Ovary (tissue), 3 donors: ENCODE data around the gene STK24.

Experiments
- CTCF ChIP-seq, 3 donors: fragments of 450-650 bp in 2 of 3; fragments of 200-600 bp in 1 of 3; IDR thresholded peaks; one replicate each; pipeline versions ENCODE4 v1.5.1 to v1.8.0; 2016 to 2022; ENCODE audit warnings: antibody characterized with exemption in 3 of 3, mild to moderate bottlenecking in 1 of 3
- EP300 ChIP-seq: sonication (generic); formaldehyde crosslinking; IDR thresholded peaks from one replicate; pipeline ENCODE4 v1.6.1; 2017; ENCODE audit warnings: antibody characterized with exemption
- POLR2A ChIP-seq: fragments of 450-650 bp; IDR thresholded peaks from one replicate; pipeline ENCODE4 v1.6.1; 2017; ENCODE audit warnings: antibody characterized with exemption, mild to moderate bottlenecking, moderate library complexity
- donor health status: DM: no; HTN: no; CAD: no.

GRCh38 chr13:98492335-98493041 lies 84.4 kb downstream of the STK24 start:
- TF ChIP-seq CTCF (IDR thresholded peaks at IDR 0.05), result no peak
- TF ChIP-seq POLR2A, result no peak
- TF ChIP-seq EP300, result no peak
